Esophagus muscularis mucosa (tissue), 4 donors: Measurements from ENCODE around the gene NAA15. TPM values are rescaled to one million over a fixed set of nuclear protein-coding genes. Genes with fewer than 3 reads are reported as not detected.
A peak's percentile ranks its signal among the peaks of the same experiment; 100 is the strongest.
"Not testable (repeated sequence)": the region's sequence is repeated elsewhere in the genome, so short reads cannot be mapped to it uniquely, and the experiment has no call there.

Source experiments
- DNase-seq: peaks from one replicate; pipeline ENCODE4 v3.0.0-alpha.2; 2017; ENCODE audit errors: extremely low spot score
- H3K27ac ChIP-seq, 4 donors: fragments of 200-600 bp; sonication (generic); replicated peaks in 1 of 4; 1 replicate in 3 of 4; 2 replicates in 1 of 4; pipeline ENCODE4 v1.5.1; 2016 to 2019; ENCODE audit warnings: mild to moderate bottlenecking in 1 of 4
- H3K27me3 ChIP-seq, 4 donors: fragments of 200-600 bp; sonication (generic); one replicate each; pipeline versions ENCODE4 v1.5.1 to v1.6.0; 2016 to 2019
- H3K36me3 ChIP-seq, 4 donors: fragments of 200-600 bp; sonication (generic); one replicate each; pipeline ENCODE4 v1.5.1; 2016 to 2019
- H3K4me1 ChIP-seq, 4 donors: fragments of 200-600 bp; sonication (generic); one replicate each; pipeline ENCODE4 v1.5.1; 2016 to 2019
- H3K4me3 ChIP-seq, 4 donors: fragments of 200-600 bp; sonication (generic); 1 replicate in 2 of 4; 2 replicates in 2 of 4; pipeline ENCODE4 v1.5.1; 2016 to 2019; ENCODE audit warnings: mild to moderate bottlenecking in 4 of 4, moderate library complexity in 1 of 4
- H3K9me3 ChIP-seq, 4 donors: fragments of 200-600 bp; sonication (generic); 1 replicate in 3 of 4; 2 replicates in 1 of 4; pipeline ENCODE4 v1.5.1; 2016 to 2019
- CTCF ChIP-seq, 3 experiments: fragments of 200-600 bp in 2 of 3; fragments of 450-650 bp in 1 of 3; sonication (generic) in 2 of 3; IDR thresholded peaks; one replicate each; pipeline ENCODE4 v1.5.1; 2017 to 2019; ENCODE audit warnings: antibody characterized with exemption in 3 of 3, mild to moderate bottlenecking in 2 of 3, moderate library complexity in 1 of 3
- EP300 ChIP-seq: sonication (generic); formaldehyde crosslinking; IDR thresholded peaks from one replicate; pipeline ENCODE4 v1.6.1; 2017; ENCODE audit warnings: antibody characterized with exemption
- POLR2A ChIP-seq: fragments of 450-650 bp; IDR thresholded peaks from one replicate; pipeline ENCODE4 v1.6.1; 2017; ENCODE audit warnings: antibody characterized with exemption, moderate library complexity, mild to moderate bottlenecking, low read depth
- POLR2AphosphoS5 ChIP-seq, 2 donors: sonication (generic); formaldehyde crosslinking; IDR thresholded peaks; one replicate each; pipeline ENCODE4 v1.6.1; 2017; ENCODE audit warnings: antibody characterized with exemption in 2 of 2
- WGBS: methylation state at CpG from one replicate; pipeline ENCODE4 v1.1.5; 2018; 5-methylcytosine and 5-hydroxymethylcytosine counted together
- intact Hi-C: fragments of 100-400 bp; cut with DNase I; formaldehyde crosslinking; loops from one replicate; pipeline ENCODE4 v1.15.1; 2023
- total RNA-seq, 4 donors: library from RNA; depleted of rRNA; stranded (reverse); fragments of >200 nt; gene quantifications; one replicate each; pipeline versions ENCODE4 v1.1.0 to v1.2.1, GENCODE V29; 2016

Gene NAA15
- total RNA-seq, 4 donors from 2014 or later, result 21.0 to 32.1 (median 25.3) TPM

DNA sequence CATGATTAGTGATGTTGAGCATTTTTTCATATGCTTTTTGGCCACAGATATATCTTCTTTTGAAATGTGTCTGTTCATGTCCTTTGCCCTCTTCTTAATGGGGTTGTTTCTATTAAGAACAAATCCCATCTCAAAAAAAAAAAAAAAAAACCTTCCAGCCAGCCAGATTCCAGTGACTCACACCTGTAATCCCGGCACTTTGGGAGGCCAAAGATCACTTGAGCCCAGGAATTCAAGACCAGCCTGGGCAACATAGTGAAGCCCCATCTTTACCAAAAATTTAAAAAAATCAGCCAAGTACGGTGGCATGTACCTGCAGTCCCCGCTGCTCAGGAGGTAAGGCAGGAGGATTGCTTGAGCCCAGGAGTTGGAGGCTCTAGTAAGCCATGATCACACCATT, 157.7 kb downstream of the NAA15 start:
- TF ChIP-seq CTCF (IDR thresholded peaks at IDR 0.05) (no peak), EP300 (no peak), POLR2AphosphoS5 (IDR thresholded peaks at IDR 0.05) (no peak), POLR2A (no peak)
- Histone ChIP-seq H3K9me3 (no peaks in the 10 kb centered on the region), H3K27ac (no peak overlapping the region), H3K27me3 (no peaks in the 10 kb centered on the region), H3K36me3 (peaks cover 0 to 3% (median 0%) of the 10 kb centered on the region in 4 donors), H3K4me1 (peaks cover 25 to 66% (median 61%) of the 10 kb centered on the region in 4 donors), H3K4me3 (no peak overlapping the region)
- intact Hi-C loops, result loop anchor here (5.0 to 10.0 kb wide), 3 partner anchors 88 to 374 kb away; partner anchors contain the start of gene ELF2
- DNase-seq, result no peak
- WGBS, result 72% methylated on average over 3 of the region's 3 CpGs

DNA sequence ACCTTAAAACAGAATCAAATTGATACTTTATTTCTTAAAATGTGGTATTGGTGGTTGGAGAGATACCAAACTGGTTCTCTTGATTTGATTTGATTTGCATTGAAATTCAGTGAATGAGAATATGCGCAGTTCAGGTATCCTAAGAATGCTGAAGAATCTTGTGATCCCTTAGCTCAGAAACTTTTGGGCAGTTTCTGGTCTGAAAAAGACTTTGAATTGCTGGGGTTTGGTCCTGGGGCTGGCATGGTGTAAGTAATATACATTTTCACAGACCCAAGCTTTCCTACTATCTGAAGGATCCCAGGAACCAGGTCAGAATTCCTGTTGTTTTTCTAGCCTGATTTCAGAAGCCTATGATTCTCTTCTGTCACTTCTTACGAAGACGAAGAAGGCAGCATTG, 159.3 kb downstream of the NAA15 start:
- intact Hi-C loops, result no loop called here
- H3K27ac ChIP-seq, result peak overlapping the region in 1 of 4 donors; percentile 12
- DNase-seq, result no peak

GRCh38 chr4:139461022-139461628, 159.8 kb downstream of the NAA15 start:
- WGBS, result 80% methylated on average over 5 of the region's 5 CpGs
- Histone ChIP-seq H3K9me3 (no peaks in the 10 kb centered on the region), H3K4me1 (peaks cover 13 to 57% (median 46%) of the 10 kb centered on the region in 4 donors), H3K4me3 (no peak overlapping the region), H3K36me3 (peaks cover 0 to 3% (median 0%) of the 10 kb centered on the region in 4 donors), H3K27me3 (no peaks in the 10 kb centered on the region), H3K27ac (peak overlapping the region in 1 of 4 donors; percentile 12)
- intact Hi-C loops, result no loop called here
- DNase-seq, result no peak
- no peak for TF ChIP-seq CTCF (IDR thresholded peaks at IDR 0.05)
- no peak for TF ChIP-seq POLR2A
- TF ChIP-seq EP300, result no peak
- no peak for TF ChIP-seq POLR2AphosphoS5 (IDR thresholded peaks at IDR 0.05)

More for the DNA sequence above, 159.3 kb downstream of the NAA15 start:
- Histone ChIP-seq H3K27me3 (no peaks in the 10 kb centered on the region), H3K4me3 (no peak overlapping the region), H3K9me3 (no peaks in the 10 kb centered on the region), H3K4me1 (peaks cover 17 to 58% (median 52%) of the 10 kb centered on the region in 4 donors), H3K36me3 (peaks cover 0 to 3% (median 0%) of the 10 kb centered on the region in 4 donors)
- TF ChIP-seq CTCF (IDR thresholded peaks at IDR 0.05) (no peak), POLR2AphosphoS5 (IDR thresholded peaks at IDR 0.05) (no peak), EP300 (no peak), POLR2A (no peak)
- WGBS, result 84% methylated on average over 3 of the region's 3 CpGs

DNA sequence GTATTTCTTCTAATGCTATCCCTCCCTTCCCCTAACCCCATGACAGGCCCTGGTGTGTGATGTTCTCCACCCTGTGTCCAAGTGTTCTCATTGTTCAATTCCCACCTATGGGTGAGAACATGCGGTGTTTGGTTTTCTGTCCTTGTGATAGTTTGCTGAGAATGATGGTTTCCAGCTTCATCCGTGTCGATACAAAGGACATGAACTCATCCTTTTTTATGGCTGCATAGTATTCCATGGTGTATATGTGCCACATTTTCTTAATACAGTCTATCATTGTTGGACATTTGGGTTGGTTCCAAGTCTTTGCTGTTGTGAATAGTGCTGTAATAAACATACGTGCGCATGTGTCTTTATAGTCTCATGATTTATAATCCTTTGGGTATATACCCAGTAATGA, 163.2 kb downstream of the NAA15 start:
- DNase-seq, H3K36me3 ChIP-seq, H3K9me3 ChIP-seq, H3K27me3 ChIP-seq, H3K27ac ChIP-seq, H3K4me3 ChIP-seq, intact Hi-C loops: not testable (repeated sequence)
- H3K4me1 ChIP-seq, result peaks cover 0 to 25% (median 15%) of the 10 kb centered on the region in 4 donors
- 100% methylated on average over 5 of the region's 5 CpGs for WGBS

GRCh38 chr4:139465922-139466321, 164.6 kb downstream of the NAA15 start:
- peaks cover 0 to 3% (median 0%) of the 10 kb centered on the region in 4 donors for H3K36me3 ChIP-seq
- intact Hi-C loops, result no loop called here
- H3K27me3 ChIP-seq, result no peaks in the 10 kb centered on the region
- WGBS, result 65% methylated on average over 4 of the region's 4 CpGs
- peaks cover 0 to 18% (median 12%) of the 10 kb centered on the region in 4 donors for H3K4me1 ChIP-seq
- no peak for TF ChIP-seq EP300
- no peak for TF ChIP-seq POLR2A
- no peak for TF ChIP-seq POLR2AphosphoS5 (IDR thresholded peaks at IDR 0.05)
- TF ChIP-seq CTCF (IDR thresholded peaks at IDR 0.05), result no peak
- H3K9me3 ChIP-seq, result no peaks in the 10 kb centered on the region
- no peak for DNase-seq
- H3K27ac ChIP-seq, result no peak overlapping the region
- no peak overlapping the region for H3K4me3 ChIP-seq

- H3K27me3 ChIP-seq, DNase-seq, H3K4me3 ChIP-seq, intact Hi-C loops, H3K27ac ChIP-seq, H3K4me1 ChIP-seq, H3K9me3 ChIP-seq: not testable (repeated sequence)
- H3K36me3 ChIP-seq, result peaks cover 5 to 13% (median 12%) of the 10 kb centered on the region in 4 donors
Measured at GRCh38 chr4:139468756-139469155, 167.5 kb downstream of the NAA15 start.
